Measurements from ENCODE around the gene ARHGAP27.

GRCh38 chr17:45413498-45413923 is 19.2 kb downstream of the ARHGAP27 start:
- no peak for TF ChIP-seq EZH2 (IDR thresholded peaks at IDR 0.05; ENCODE audit: low read length)
- no peak for TF ChIP-seq CTCF (optimal IDR thresholded peaks at IDR 0.05 in 1 of 3, IDR thresholded peaks at IDR 0.05 in 1 of 3, conservative IDR thresholded peaks at IDR 0.05 in 1 of 3; ENCODE audit: extremely low read depth in 1 of 3, insufficient read depth in 2 of 3, low read length in 3 of 3)
